GM10248 (cell line): Measurements from ENCODE around the gene GRAMD2B.

Experiments
- CTCF ChIA-PET: fragments of 300-600 bp; sonication (Branson Sonifier 250); formaldehyde crosslinking; extraction: SDS; loops from one replicate; lab custom pipeline; 2021; ENCODE audit warnings: antibody characterized with exemption; lab: Yijun Ruan, JAX
- POLR2A ChIA-PET: fragments of 350-650 bp; sonication (Branson Sonifier 250); formaldehyde crosslinking; extraction: SDS; loops from one replicate; lab custom pipeline; 2020; ENCODE audit warnings: antibody characterized with exemption; lab: Yijun Ruan, JAX
- DNase-seq: peaks from one replicate; pipeline ENCODE4 v3.0.0; 2012; ENCODE audit errors: extremely low spot score
- TF ChIP-seq, protein P1 (sequence below): IDR thresholded peaks from 2 replicates; pipeline ENCODE4 v1.5.1; 2012; ENCODE audit warnings: mild to moderate bottlenecking, low read depth; ENCODE audit errors: extremely low read depth, missing control alignments, control extremely low read depth

Gene GRAMD2B

DNA sequence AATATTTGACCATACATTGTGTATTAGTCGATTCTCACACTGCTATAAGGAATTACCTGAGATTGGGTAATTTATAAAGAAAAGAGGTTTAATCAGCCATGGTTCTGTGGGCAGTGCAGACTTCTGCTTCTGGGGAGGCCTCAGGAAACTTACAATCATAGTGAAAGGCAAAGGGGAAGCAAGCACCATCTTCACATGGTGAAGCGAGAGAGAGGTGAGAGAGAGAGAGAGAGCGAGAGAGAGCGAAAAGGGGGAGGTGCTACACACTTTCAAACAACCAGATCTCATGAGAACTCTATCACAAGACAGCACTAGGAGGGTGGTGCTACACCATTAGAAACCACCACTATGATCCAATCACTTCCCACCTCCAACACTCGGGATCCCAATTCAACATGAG, 4.1 kb upstream of the GRAMD2B start:
- POLR2A ChIA-PET: no interaction called here
- CTCF ChIA-PET: interaction anchor here (1.4 kb wide), 1 partner anchor 11 kb away, joined by 4 read pairs; no protein-coding TSS in a partner anchor
- DNase-seq: no peak
- TF ChIP-seq, protein P1, sequence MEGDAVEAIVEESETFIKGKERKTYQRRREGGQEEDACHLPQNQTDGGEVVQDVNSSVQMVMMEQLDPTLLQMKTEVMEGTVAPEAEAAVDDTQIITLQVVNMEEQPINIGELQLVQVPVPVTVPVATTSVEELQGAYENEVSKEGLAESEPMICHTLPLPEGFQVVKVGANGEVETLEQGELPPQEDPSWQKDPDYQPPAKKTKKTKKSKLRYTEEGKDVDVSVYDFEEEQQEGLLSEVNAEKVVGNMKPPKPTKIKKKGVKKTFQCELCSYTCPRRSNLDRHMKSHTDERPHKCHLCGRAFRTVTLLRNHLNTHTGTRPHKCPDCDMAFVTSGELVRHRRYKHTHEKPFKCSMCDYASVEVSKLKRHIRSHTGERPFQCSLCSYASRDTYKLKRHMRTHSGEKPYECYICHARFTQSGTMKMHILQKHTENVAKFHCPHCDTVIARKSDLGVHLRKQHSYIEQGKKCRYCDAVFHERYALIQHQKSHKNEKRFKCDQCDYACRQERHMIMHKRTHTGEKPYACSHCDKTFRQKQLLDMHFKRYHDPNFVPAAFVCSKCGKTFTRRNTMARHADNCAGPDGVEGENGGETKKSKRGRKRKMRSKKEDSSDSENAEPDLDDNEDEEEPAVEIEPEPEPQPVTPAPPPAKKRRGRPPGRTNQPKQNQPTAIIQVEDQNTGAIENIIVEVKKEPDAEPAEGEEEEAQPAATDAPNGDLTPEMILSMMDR: no peak

DNA sequence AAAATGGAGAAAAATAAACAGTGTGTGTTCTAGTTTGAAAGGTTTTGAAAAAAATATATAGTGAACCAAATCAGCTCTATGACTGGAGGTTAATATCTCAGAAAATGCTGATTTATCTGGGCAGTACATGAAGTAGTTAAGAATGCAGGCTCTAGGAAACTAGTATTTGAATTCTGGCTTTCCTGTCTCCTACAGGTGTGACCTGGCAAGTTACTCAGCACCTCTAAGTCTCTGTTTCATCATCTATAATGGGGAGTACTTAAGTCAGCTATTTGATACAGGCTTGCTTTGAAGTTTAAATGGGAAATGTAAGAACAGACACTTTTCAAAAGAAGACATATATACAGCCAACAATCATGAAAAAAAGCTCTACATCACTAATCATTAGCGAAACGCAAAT, 5.2 kb downstream of the GRAMD2B start:
- ChIA-PET POLR2A (no interaction called here), CTCF (interaction anchor here (0.9 kb wide), 1 partner anchor 60 kb away, joined by 3 read pairs; no protein-coding TSS in a partner anchor)
- DNase-seq: no peak
- TF ChIP-seq, protein P1: no peak

DNA sequence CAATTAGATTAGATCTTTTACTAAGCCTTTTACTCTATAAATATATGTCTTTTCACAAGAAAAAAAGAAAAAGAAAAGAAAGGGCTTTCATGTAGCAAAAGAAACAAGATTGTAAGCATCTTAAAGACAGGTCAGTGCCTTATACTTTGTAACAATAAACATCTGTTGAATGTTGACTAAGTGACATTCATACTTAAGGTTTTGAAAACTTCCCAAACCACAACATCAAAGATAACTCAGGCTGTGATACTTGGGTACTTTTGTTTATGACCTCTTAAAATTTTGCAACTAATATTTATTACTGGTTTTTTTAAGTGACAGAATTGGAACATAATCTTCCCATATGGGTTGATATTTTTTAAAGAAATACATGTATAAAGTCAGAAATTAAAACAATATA, 7.4 kb downstream of the GRAMD2B start:
- TF ChIP-seq, protein P1: no peak
- no peak for DNase-seq
- POLR2A ChIA-PET: no interaction called here
- CTCF ChIA-PET: no interaction called here

DNA sequence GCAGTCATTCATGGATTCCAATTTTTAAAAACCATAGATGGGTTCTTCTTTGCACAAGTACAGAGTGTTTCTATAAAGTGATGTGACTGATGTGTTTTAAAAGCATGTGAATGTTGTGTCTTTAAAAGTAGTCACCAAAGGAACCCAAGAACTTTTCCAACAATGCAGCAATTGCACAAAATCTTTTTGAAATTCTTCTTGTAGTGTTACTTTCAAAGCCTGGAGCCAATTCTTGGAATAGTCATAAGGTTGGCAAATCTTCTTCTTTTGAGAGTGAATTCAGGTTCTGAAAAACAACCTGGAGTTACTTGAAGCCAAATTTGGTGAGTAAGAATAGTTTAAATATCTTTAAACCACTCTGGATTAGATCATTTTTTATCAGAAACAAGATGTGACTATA, 10.5 kb downstream of the GRAMD2B start:
- POLR2A ChIA-PET: no interaction called here
- TF ChIP-seq, protein P1: no peak
- CTCF ChIA-PET: interaction anchor here (1.4 to 1.8 kb wide), 5 partner anchors 10 to 95 kb away, joined by 3 to 6 read pairs (median 4); partner anchors contain the start of gene GRAMD2B
- DNase-seq: no peak

DNA sequence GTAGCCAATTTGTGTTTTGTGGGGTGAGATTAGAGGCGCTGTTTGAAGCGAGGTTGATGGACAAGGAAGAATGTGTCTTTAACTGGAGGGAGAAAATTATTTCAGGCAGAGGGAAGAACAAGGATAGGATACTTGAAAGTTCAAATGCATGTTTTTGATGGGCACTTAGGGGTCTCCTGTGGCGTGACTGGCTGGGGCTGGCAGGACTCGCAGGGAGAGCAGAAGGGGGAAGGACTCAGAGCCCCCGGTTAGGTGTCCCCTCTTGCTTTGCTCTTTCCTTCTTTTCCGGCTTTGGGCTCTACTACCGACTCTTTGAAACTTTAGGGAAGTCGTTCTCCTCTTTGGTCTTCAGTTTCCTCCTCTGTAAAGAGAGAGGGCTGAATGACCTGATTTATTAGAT, 12.1 kb downstream of the GRAMD2B start:
- ChIA-PET POLR2A (no interaction called here), CTCF (no interaction called here)
- TF ChIP-seq, protein P1: no peak
- DNase-seq: no peak

DNA sequence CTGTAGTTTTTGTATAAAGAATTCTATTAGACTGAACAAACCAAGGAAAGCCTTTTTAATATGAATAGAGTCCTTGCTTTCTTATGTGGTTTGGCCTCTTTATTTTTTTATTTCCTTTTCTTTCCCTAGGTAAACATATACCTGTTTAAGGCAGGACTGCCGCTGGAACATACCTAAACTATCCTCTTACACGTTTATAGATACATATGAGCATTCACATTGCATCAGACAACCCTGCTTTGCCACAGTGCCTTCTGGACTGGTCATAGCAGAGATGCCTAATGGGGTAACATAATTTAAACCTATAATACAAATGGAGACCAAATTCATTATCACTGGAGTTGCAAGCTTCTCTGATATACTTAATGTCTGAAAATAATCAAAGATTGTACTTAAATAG, 12.5 kb downstream of the GRAMD2B start:
- TF ChIP-seq, protein P1: no peak
- POLR2A ChIA-PET: no interaction called here
- CTCF ChIA-PET: no interaction called here
- DNase-seq: no peak
